Measurements from ENCODE around the gene ZSCAN32. TPM values are rescaled to one million over a fixed set of nuclear protein-coding genes. Genes with fewer than 3 reads are reported as not detected.

Gene ZSCAN32
- polyA plus RNA-seq, 1 of the 3 experiments (the other 2 are of a cell fraction): 10.8 TPM

DNA sequence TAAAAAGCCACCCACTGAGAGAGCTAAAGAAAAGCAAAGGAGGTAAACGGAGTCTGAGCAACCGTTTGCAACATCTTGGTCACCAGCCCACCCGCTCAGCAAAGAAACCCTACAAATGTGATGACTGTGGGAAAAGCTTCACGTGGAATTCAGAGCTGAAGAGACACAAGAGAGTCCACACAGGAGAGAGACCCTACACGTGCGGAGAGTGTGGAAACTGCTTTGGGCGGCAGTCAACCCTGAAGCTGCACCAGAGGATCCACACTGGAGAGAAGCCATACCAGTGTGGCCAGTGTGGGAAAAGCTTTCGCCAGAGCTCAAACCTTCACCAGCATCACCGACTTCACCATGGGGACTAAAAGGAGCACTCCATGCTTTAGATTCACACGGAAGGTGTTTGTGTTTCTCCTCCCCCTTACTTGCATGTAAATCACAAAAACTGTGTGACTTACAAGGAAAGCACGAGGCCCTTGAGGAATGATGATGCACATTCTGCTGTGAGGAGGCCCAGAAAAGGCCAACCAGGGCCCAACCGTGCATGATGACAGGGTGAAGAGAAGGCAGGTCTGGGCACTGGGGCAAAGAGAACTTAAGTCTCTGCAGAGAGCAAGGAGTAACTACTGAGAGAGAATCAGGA lies 7.9 kb upstream of the ZSCAN32 start:
- CTCF ChIA-PET: no interaction called here

GRCh38 chr16:3401719-3402397 lies 1.1 kb upstream of the ZSCAN32 start:
- H3K4me1 ChIP-seq (ENCODE audit: control insufficient read depth in 1 of 2, insufficient read depth in 2 of 2, low read depth in 1 of 2, low read length in 1 of 2): peaks cover 0 to 4% of the 10 kb centered on the region in 2 experiments; a peak in 2 of 4 replicates
- no peaks in the 10 kb centered on the region for H3K9me2 ChIP-seq
- peak overlapping the region; percentile 92 to 94 for H3K4me3 ChIP-seq (ENCODE audit: low read depth in 2 of 2, low read length in 1 of 2)
- peak overlapping the region; percentile 47 for H2AFZ ChIP-seq (ENCODE audit: low read depth)
- peak overlapping the region; percentile 47 to 84 for H3K27ac ChIP-seq (ENCODE audit: low read depth in 2 of 2, low read length in 1 of 2)
- H3K27me3 ChIP-seq (ENCODE audit: insufficient read depth): no peaks in the 10 kb centered on the region
- H3K9ac ChIP-seq: peak overlapping the region; percentile 81
- H3K36me3 ChIP-seq (replicated peaks in 1 of 2; ENCODE audit: control insufficient read depth in 1 of 2, insufficient read depth in 2 of 2, low read length in 1 of 2): peaks cover 38 to 65% of the 10 kb centered on the region in 2 experiments
- peaks cover 14% of the 10 kb centered on the region; the same call in 1 of the 2 replicates for H3K9me3 ChIP-seq
- whole genome bisulfite sequencing (ENCODE audit: low lambda C conversion rate): 15% methylated on average over 16 of the region's 17 CpGs
- H3F3A ChIP-seq (replicated peaks; ENCODE audit: insufficient read depth): peaks cover 11% of the 10 kb centered on the region
- no peaks in the 10 kb centered on the region for H4K20me1 ChIP-seq (ENCODE audit: insufficient read depth)
- ChIA-PET CTCF (interaction anchor here (0.8 to 1.0 kb wide), 2 partner anchors 55 to 105 kb away, joined by 3 read pairs; no protein-coding TSS in a partner anchor), POLR2A (interaction anchor here (0.6 kb wide), 2 partner anchors 566 to 1466 kb away, joined by 3 to 4 read pairs; no protein-coding TSS in a partner anchor)
- TF ChIP-seq TEAD4 (IDR thresholded peaks at IDR 0.05; ENCODE audit: borderline replicate concordance, insufficient read depth) (no peak), USF1 (IDR thresholded peaks at IDR 0.05; ENCODE audit: borderline replicate concordance, low read depth) (no peak), FOXJ3 (CRISPR knock-in tag; IDR thresholded peaks at IDR 0.05) (no peak), SIN3A (IDR thresholded peaks at IDR 0.05; ENCODE audit: borderline replicate concordance, low read depth, low read length) (no peak), RXRA (IDR thresholded peaks at IDR 0.05; ENCODE audit: borderline replicate concordance, low read depth) (no peak), EP300 (IDR thresholded peaks at IDR 0.05; ENCODE audit: borderline replicate concordance in 1 of 2, low read depth in 1 of 2, low read length in 1 of 2) (no peak), ELF1 (IDR thresholded peaks at IDR 0.05) (no peak), JUND (IDR thresholded peaks at IDR 0.05) (no peak), MXI1 (IDR thresholded peaks at IDR 0.05; ENCODE audit: low read depth, low read length) (no peak), TCF12 (IDR thresholded peaks at IDR 0.05) (no peak), MAX (IDR thresholded peaks at IDR 0.05; ENCODE audit: low read depth) (no peak), RFX5 (IDR thresholded peaks at IDR 0.05; ENCODE audit: low read length) (no peak), NRF1 (IDR thresholded peaks at IDR 0.05; ENCODE audit: low read depth, low read length) (no peak), GATA2 (CRISPR knock-in tag; IDR thresholded peaks at IDR 0.05) (no peak), CTCF (IDR thresholded peaks at IDR 0.05) (no peak), TAF1 (IDR thresholded peaks at IDR 0.05; ENCODE audit: borderline replicate concordance, low read depth, low read length) (no peak), RAD21 (IDR thresholded peaks at IDR 0.05; ENCODE audit: low read length) (no peak), POLR2AphosphoS5 (IDR thresholded peaks at IDR 0.05; ENCODE audit: low read depth, low read length) (no peak), YY1 (IDR thresholded peaks at IDR 0.05; ENCODE audit: low read depth) (no peak)
- TF ChIP-seq, protein P1, sequence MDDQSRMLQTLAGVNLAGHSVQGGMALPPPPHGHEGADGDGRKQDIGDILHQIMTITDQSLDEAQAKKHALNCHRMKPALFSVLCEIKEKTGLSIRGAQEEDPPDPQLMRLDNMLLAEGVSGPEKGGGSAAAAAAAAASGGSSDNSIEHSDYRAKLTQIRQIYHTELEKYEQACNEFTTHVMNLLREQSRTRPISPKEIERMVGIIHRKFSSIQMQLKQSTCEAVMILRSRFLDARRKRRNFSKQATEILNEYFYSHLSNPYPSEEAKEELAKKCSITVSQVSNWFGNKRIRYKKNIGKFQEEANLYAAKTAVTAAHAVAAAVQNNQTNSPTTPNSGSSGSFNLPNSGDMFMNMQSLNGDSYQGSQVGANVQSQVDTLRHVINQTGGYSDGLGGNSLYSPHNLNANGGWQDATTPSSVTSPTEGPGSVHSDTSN (IDR thresholded peaks at IDR 0.05): no peak
- H3K4me2 ChIP-seq: peak overlapping the region; percentile 79
- DNase-seq: peak; percentile 55
- peaks cover 59% of the 10 kb centered on the region for H3K79me2 ChIP-seq (ENCODE audit: insufficient read depth)

More for the DNA sequence above, 7.9 kb upstream of the ZSCAN32 start:
- no peak overlapping the region for H3K4me2 ChIP-seq
- H4K20me1 ChIP-seq (ENCODE audit: insufficient read depth): no peaks in the 10 kb centered on the region
- no peaks in the 10 kb centered on the region for H3K4me1 ChIP-seq (ENCODE audit: control insufficient read depth in 1 of 2, insufficient read depth in 2 of 2, low read depth in 1 of 2, low read length in 1 of 2)
- peaks cover 9% of the 10 kb centered on the region; the same call in 1 of the 2 replicates for H3K79me2 ChIP-seq (ENCODE audit: insufficient read depth)
- H2AFZ ChIP-seq (ENCODE audit: low read depth): no peak overlapping the region
- H3K36me3 ChIP-seq (replicated peaks in 1 of 2; ENCODE audit: control insufficient read depth in 1 of 2, insufficient read depth in 2 of 2, low read length in 1 of 2): peaks cover 29 to 63% of the 10 kb centered on the region in 2 experiments
- H3K9me3 ChIP-seq: peaks cover 37% of the 10 kb centered on the region
- TF ChIP-seq MXI1 (IDR thresholded peaks at IDR 0.05; ENCODE audit: low read depth, low read length): no peak
- TF ChIP-seq USF1 (IDR thresholded peaks at IDR 0.05; ENCODE audit: borderline replicate concordance, low read depth): no peak
- no peak for TF ChIP-seq NFIC (IDR thresholded peaks at IDR 0.05; ENCODE audit: borderline replicate concordance)
- no peak for TF ChIP-seq ELF1 (IDR thresholded peaks at IDR 0.05)
- H3K4me3 ChIP-seq (ENCODE audit: low read depth in 2 of 2, low read length in 1 of 2): no peak overlapping the region; a peak in 1 of 4 replicates
- no peak overlapping the region for H3K27ac ChIP-seq (ENCODE audit: low read depth in 2 of 2, low read length in 1 of 2)
- POLR2A ChIA-PET: no interaction called here
- DNase-seq: no peak
- H3K9ac ChIP-seq: no peak overlapping the region
- no peaks in the 10 kb centered on the region for H3F3A ChIP-seq (replicated peaks; ENCODE audit: insufficient read depth)
- no peaks in the 10 kb centered on the region for H3K9me2 ChIP-seq
- H3K27me3 ChIP-seq (ENCODE audit: insufficient read depth): no peaks in the 10 kb centered on the region
- 93% methylated on average over 12 of the region's 12 CpGs for WGBS (ENCODE audit: low lambda C conversion rate)

Data from SK-N-SH (cell line).